Retinal pigment epithelial cell (primary cell): ENCODE measurements around the gene RYR2.

Source experiments
- DNase-seq: peaks from one replicate; pipeline ENCODE4 v3.0.0-alpha.2; 2010; ENCODE audit warnings: low read depth
- H3K4me3 ChIP-seq: 2 replicates; pipeline ENCODE4 v1.5.1; 2011; ENCODE audit warnings: mild to moderate bottlenecking, low read length, control low read depth, moderate library complexity
- TF ChIP-seq, protein P1 (sequence below): conservative IDR thresholded peaks from 2 replicates; pipeline ENCODE4 v1.5.1; 2011; ENCODE audit warnings: low read depth, low read length, control low read depth, inconsistent platforms

Gene RYR2

DNA sequence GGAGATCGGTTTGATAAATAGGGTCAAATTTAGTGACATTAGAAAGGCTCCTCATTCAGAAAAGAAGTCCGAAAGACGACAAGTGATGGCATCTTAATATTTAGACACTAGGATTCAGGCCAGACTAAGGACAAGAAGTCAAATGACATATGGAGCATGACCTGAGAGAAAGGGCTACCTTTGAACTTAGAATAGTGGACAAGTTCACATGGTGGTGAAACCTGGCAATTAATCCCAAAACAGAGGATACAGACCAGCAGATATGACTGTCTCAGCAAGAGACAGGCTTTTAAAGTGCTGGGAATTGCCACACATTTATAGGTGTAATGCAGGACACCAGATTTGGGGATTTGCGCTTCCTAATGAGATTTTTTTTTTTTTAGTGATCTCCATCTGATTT, 703.6 kb downstream of the RYR2 start:
- DNase-seq: no peak
- no peak overlapping the region for H3K4me3 ChIP-seq
- TF ChIP-seq, protein P1, sequence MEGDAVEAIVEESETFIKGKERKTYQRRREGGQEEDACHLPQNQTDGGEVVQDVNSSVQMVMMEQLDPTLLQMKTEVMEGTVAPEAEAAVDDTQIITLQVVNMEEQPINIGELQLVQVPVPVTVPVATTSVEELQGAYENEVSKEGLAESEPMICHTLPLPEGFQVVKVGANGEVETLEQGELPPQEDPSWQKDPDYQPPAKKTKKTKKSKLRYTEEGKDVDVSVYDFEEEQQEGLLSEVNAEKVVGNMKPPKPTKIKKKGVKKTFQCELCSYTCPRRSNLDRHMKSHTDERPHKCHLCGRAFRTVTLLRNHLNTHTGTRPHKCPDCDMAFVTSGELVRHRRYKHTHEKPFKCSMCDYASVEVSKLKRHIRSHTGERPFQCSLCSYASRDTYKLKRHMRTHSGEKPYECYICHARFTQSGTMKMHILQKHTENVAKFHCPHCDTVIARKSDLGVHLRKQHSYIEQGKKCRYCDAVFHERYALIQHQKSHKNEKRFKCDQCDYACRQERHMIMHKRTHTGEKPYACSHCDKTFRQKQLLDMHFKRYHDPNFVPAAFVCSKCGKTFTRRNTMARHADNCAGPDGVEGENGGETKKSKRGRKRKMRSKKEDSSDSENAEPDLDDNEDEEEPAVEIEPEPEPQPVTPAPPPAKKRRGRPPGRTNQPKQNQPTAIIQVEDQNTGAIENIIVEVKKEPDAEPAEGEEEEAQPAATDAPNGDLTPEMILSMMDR: no peak

DNA sequence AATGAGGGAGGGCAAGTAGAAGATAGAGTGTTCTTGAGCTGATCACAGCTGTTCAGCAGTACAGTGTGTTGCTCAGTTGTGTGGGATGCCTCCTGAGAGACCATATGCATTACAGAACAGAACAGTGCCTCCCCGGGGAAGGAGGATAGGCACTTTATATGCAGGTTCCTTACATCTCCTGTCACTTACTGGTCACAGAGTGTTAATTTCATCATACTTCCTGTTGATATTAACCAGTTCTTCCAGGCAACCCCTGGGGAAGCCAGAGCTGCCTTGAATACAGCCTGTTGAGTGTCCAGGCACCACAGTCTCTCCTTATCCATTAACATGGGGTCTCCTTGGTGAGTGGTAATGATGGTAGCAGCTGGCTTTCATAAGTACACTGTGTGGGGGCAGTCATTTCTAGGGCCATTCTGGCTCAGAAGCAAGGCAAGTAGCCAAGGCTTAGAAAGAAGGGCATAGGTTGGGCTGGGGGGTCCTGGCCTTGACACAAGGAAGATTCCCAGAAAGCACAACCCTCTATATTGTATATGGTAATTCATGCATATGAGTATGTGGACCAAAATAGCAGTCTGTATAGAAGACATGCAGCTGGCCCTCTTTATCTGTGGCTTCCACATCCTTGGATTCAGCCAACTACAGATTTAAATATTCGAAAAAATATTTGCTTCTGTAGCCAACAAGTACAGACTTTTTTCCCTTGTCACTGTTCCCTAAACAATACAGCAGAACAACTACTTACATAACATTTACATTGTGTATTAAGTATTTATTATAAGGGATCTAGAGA, 706.4 kb downstream of the RYR2 start:
- TF ChIP-seq, protein P1: no peak
- no peak for DNase-seq
- no peak overlapping the region for H3K4me3 ChIP-seq

DNA sequence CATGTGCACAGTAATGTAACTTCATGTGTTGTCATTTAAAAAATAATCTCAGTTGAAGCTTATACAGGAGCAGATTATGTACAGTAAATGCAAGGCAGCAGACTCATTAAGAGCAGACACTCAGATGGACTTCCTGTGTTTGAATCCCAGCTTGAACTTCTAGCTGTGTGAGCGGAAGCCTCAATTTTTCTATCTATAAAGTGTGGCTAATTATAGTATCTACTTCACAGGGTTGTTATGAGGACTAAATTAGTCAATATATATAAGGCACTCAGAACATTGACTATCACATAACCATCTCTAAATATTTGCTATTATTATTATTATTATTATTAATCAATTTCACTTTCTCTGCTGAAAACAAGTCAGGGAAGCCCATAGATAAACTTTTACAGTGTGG, 707.1 kb downstream of the RYR2 start:
- DNase-seq: no peak
- no peak overlapping the region for H3K4me3 ChIP-seq
- TF ChIP-seq, protein P1: no peak

DNA sequence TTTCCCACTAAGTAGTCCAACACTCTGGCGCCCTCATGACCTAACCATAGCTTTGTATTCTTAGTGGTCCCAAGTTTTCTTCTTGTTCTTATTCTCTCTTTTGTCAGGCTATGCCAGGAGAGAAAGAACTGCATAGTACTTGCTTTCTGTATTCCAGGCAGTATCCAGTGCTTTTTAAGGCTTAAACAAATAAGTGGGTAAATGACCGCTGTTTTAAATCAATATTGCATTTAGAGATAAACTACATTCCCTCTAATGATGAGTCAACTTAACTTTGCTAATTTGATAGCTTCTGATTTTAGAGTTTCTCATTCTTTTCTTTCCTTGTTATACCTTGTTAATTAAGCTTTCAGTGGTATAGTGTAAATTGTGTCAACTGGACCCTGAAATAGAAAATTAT, 709.1 kb downstream of the RYR2 start:
- H3K4me3 ChIP-seq: no peak overlapping the region
- TF ChIP-seq, protein P1: no peak
- DNase-seq: no peak

DNA sequence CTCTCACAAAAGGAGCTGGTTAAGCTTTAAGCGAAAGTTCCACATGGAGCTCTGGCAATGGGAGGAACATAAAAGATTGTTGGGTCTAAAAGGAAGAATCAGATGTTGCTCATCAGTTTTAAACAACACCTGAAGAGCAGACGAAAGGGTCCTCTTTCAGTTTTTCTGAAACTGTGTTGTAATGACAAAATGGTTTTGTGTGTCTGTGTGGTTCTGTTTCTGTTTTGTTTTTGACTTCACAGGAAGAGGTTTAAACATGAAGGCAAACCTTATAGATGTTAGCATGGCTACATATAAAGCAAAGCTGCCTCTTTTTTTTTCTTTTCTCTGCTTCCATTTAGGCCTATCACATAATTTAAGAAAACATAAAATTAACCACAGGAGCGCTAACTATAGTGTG, 712.6 kb downstream of the RYR2 start:
- no peak for DNase-seq
- no peak overlapping the region for H3K4me3 ChIP-seq
- TF ChIP-seq, protein P1: no peak

DNA sequence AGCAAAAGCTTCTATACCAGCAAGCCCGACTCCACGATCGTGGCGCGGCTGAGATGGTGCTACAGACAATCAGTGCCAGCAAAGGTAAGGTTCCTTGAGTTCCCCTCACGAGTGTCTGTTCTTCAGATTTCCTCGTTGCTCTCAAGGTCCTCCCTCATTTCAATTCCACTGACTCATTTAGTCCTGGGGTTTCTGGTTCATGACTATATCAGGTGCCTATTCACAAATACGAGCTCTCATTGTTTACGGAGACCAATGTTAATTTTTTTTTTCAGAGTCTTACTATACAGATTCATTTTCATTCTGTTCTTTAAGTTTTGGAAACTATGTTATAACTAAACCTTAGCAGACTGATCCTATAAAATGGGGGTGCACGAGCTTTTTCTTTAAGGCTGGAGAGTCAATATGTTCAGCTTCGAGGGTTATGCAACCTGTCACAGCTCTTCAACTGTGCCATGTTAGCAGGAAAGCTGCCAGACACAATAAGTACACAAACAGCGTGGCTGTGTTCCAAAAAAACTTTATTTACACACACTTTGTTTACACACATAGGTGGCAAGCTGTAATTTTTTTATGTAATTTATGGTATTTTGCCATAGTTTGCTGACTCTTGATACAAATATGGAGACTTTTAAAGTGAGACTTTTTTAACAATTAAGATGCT, 714.5 kb downstream of the RYR2 start:
- no peak overlapping the region for H3K4me3 ChIP-seq
- TF ChIP-seq, protein P1: no peak
- DNase-seq: no peak

DNA sequence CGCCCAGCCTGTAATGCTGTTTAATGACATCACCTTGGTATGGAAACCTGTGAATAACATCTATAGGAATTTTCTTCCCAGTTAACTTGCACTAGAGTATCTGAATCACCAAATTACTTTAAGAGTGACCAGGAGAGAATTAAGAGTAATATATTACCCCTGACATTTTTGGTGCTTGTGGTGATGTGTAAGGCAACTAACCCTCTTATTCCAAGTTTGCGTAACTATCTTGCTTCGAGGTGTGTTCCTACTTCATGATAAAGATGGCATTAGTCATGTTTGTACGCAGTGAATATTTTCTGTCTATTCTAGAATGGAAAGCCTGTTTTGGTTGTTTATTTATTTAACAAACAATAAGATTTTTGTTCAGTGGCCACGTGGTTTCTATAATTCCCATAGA, 717.4 kb downstream of the RYR2 start:
- H3K4me3 ChIP-seq: no peak overlapping the region
- no peak for DNase-seq
- TF ChIP-seq, protein P1: no peak
